ENCODE data around the gene FAM9C. TPM values are rescaled to one million over a fixed set of nuclear protein-coding genes. Genes with fewer than 3 reads are reported as not detected.

FAM9C gene
- total and polyA plus RNA-seq, 9 of the 15 experiments (the other 6 are each of a cell fraction or from before 2014, with no cell fraction given) = not detected

- no peak overlapping the region for H3K4me3 ChIP-seq
- no peaks in the 10 kb centered on the region for H3K79me2 ChIP-seq (ENCODE audit: control insufficient read depth, insufficient read depth, low read length)
- peak overlapping the region; percentile 49; the same call in 1 of the 2 replicates for H2AFZ ChIP-seq (ENCODE audit: low read depth, low read length)
- in situ Hi-C loops (cut with MboI) = no loop called here
- H3K4me2 ChIP-seq (ENCODE audit: insufficient read depth, low read length) = no peak overlapping the region
- FAIRE-seq (no peak), DNase-seq (ENCODE audit: extremely low read depth in 1 of 4, low spot score in 3 of 4) (no peak), ATAC-seq (no peak)
- no peaks in the 10 kb centered on the region for H4K20me1 ChIP-seq (replicated peaks; ENCODE audit: control insufficient read depth, insufficient read depth, low read length)
- H3K27me3 ChIP-seq (ENCODE audit: control insufficient read depth in 2 of 2, insufficient read depth in 2 of 2, low read length in 2 of 2) = no peaks in the 10 kb centered on the region
- POLR2A ChIA-PET = interaction anchor here (1.0 to 3.3 kb wide), 2 partner anchors 10 to 11 kb away, joined by 4 to 21 read pairs; no protein-coding TSS in a partner anchor
- 80% methylated on average over 1 of the region's 6 CpGs for WGBS (ENCODE audit: insufficient coverage, low coverage, missing lambda C conversion rate)
- H3K9ac ChIP-seq (ENCODE audit: insufficient read depth in 1 of 2, low read depth in 2 of 2, low read length in 2 of 2) = no peak overlapping the region
- no peak overlapping the region for H3K27ac ChIP-seq (ENCODE audit: extremely low read depth, low read depth, low read length)
- peaks cover 0 to 31% of the 10 kb centered on the region in 2 experiments; a peak in 2 of 5 replicates for H3K4me1 ChIP-seq (replicated peaks in 1 of 2; ENCODE audit: control insufficient read depth in 2 of 2, insufficient read depth in 2 of 2, low read length in 2 of 2)
- no peaks in the 10 kb centered on the region for H3K9me3 ChIP-seq (replicated peaks; ENCODE audit: control insufficient read depth, insufficient read depth, low read depth, low read length)
- H3K9me1 ChIP-seq (ENCODE audit: control insufficient read depth, insufficient read depth, low read length) = no peaks in the 10 kb centered on the region
- intact Hi-C loops (cut with micrococcal nuclease) = no loop called here
- CTCF ChIA-PET (ENCODE audit: low intra/inter-chr PET ratio) = no interaction called here
- H3K36me3 ChIP-seq (ENCODE audit: control insufficient read depth, insufficient read depth, low read length) = no peaks in the 10 kb centered on the region
- no TSS peak for BruUV-seq (replicated peaks)
- TF ChIP-seq ZNF347 (CRISPR knock-in tag; IDR thresholded peaks at IDR 0.05; ENCODE audit: low read depth) (no peak), ZBTB7A (IDR thresholded peaks at IDR 0.05; ENCODE audit: borderline replicate concordance, control insufficient read depth, low read depth, low read length) (no peak), MCM3 (IDR thresholded peaks at IDR 0.05) (no peak), MAFK (IDR thresholded peaks at IDR 0.05; ENCODE audit: low read length) (peak; percentile 48; the same call in 1 of the 2 replicates), MAFF (IDR thresholded peaks at IDR 0.05; ENCODE audit: low read length) (peak; percentile 49), PTRF (tag; IDR thresholded peaks at IDR 0.05) (no peak), ZBTB5 (IDR thresholded peaks at IDR 0.05) (no peak), CBX8 (IDR thresholded peaks at IDR 0.05; ENCODE audit: borderline replicate concordance, extremely low read depth, low read depth, low read length, poor library complexity, severe bottlenecking) (no peak), GATAD2A (IDR thresholded peaks at IDR 0.05) (no peak), NR2C1 (IDR thresholded peaks at IDR 0.05) (no peak), NR2C1 (tag; IDR thresholded peaks at IDR 0.05) (no peak), CREB1 (IDR thresholded peaks at IDR 0.05) (no peak), CREB1 (CRISPR knock-in tag; IDR thresholded peaks at IDR 0.05) (no peak), MBD2 (IDR thresholded peaks at IDR 0.05; ENCODE audit: borderline replicate concordance, low read depth) (no peak), TEAD2 (tag; IDR thresholded peaks at IDR 0.05) (no peak), ZC3H11A (IDR thresholded peaks at IDR 0.05; ENCODE audit: low read depth, low read length) (no peak), ZNF165 (CRISPR knock-in tag; IDR thresholded peaks at IDR 0.05; ENCODE audit: borderline replicate concordance) (no peak), ZNF655 (CRISPR knock-in tag; IDR thresholded peaks at IDR 0.05) (no peak), ZNF263 (CRISPR knock-in tag; IDR thresholded peaks at IDR 0.05; ENCODE audit: borderline replicate concordance) (no peak), NR3C1 (CRISPR knock-in tag; IDR thresholded peaks at IDR 0.05) (no peak)
- TF ChIP-seq, protein P1, sequence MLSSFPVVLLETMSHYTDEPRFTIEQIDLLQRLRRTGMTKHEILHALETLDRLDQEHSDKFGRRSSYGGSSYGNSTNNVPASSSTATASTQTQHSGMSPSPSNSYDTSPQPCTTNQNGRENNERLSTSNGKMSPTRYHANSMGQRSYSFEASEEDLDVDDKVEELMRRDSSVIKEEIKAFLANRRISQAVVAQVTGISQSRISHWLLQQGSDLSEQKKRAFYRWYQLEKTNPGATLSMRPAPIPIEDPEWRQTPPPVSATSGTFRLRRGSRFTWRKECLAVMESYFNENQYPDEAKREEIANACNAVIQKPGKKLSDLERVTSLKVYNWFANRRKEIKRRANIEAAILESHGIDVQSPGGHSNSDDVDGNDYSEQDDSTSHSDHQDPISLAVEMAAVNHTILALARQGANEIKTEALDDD (IDR thresholded peaks at IDR 0.05) = no peak
- TF ChIP-seq, protein P2, sequence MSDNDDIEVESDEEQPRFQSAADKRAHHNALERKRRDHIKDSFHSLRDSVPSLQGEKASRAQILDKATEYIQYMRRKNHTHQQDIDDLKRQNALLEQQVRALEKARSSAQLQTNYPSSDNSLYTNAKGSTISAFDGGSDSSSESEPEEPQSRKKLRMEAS (CRISPR knock-in tag; IDR thresholded peaks at IDR 0.05) = no peak
These were observed 57.1 kb downstream of the FAM9C start for GRCh38 chrX:12987340-12987739.
